NAMALWA (cell line): ENCODE data around the gene ITK.
"Not testable (repeated sequence)": the region's sequence is repeated elsewhere in the genome, so short reads cannot be mapped to it uniquely, and the experiment has no call there.

Experiments used
- DNase-seq: peaks from one replicate; pipeline ENCODE4 v3.0.0-alpha.2; 2015; ENCODE audit warnings: low spot score

The ITK gene

DNA sequence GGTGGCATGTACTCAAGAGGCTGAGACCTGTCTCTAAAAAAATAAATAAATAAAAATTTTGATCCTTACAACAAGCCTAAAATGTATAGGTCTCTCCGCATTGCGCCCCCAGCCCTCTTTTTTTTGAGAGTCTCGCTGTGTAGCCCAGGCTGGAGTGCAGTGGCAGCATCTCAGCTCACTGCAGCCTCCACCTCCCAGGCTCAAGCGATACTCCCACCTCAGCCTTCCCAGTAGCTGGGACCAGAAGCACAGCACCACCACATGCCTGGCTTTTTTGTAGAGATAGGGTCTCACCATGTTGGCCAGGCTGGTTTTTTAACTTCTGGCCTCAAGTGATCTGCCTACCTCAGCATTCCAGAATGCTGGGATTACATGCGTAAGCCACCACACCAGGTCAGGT lies 12.4 kb upstream of the ITK start:
- DNase-seq, result no peak

GRCh38 chr5:157172403-157172802 lies 8.2 kb upstream of the ITK start:
- peak; percentile 37 for DNase-seq

GRCh38 chr5:157175071-157175612 lies 5.5 kb upstream of the ITK start:
- DNase-seq, result no peak

DNA sequence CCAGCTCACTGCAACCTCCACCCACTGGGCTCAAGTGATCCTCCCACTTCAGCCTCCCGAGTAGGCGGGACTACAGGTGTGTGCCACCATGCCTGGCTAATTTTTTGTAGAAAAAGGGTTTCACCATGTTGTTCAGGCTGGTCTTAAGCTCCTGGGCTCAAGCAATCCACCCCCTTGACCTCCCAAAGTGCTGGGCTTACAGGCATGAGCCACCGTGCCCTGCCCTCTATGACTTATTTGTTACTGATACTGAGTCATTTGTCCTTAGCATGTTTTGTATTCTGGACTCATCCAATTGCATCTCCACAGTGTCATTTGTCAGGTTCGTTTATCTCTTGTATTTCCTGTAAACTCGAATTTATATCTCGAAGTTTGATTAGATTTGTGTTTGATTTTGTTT lies 2.7 kb upstream of the ITK start:
- no peak for DNase-seq

- DNase-seq, result no peak
Observed at GRCh38 chr5:157178966-157179365, 1.7 kb upstream of the ITK start.

- DNase-seq, result no peak
Observed at GRCh38 chr5:157182143-157182757, 1.6 kb downstream of the ITK start.

DNA sequence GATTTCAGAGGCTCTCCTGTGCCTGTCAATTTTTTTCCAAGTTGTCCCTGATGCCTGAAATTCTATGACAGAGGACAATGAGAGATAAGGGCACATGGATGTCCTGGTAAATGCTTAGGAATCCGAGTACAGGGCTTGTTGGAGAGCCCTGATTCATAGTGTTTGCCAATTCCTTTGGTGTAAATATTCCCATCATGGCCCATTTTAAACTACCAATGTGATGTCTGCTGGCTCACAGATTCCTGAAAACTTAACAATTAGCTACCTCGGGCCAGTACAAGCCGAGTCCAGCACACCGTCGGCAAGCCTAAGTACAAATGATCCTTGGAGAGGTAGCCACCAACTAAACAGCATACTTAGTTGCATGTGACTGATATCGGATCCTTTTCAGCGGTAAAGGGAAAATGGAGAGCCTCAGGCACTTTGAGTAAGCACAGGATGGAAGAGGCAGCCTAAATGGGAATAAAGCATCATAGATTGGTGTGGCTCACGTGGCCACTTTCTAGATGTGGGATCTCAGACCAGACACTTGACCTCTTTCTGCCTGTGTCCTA lies 3.6 kb downstream of the ITK start:
- no peak for DNase-seq

DNA sequence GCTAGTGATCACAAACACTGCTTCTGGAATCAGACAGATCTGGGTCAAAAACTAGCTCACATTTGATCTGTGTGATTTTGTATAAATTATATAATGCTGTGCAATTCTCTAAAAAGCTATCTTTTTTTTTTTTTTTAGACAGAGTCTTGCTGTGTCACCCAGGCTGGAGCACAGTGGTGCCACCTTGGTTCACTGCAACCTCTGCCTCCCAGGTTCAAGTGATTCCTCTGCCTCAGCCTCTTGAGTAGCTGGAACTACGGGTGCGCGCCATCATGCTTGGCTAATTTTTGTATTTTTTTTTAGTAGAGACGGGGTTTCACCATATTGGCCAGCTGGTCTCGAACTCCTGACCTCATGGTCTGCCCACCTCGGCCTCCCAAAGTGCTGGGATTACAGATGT lies 4.5 kb downstream of the ITK start:
- DNase-seq, result not testable (repeated sequence)

GRCh38 chr5:157186309-157187045 lies 5.8 kb downstream of the ITK start:
- DNase-seq, result no peak

DNA sequence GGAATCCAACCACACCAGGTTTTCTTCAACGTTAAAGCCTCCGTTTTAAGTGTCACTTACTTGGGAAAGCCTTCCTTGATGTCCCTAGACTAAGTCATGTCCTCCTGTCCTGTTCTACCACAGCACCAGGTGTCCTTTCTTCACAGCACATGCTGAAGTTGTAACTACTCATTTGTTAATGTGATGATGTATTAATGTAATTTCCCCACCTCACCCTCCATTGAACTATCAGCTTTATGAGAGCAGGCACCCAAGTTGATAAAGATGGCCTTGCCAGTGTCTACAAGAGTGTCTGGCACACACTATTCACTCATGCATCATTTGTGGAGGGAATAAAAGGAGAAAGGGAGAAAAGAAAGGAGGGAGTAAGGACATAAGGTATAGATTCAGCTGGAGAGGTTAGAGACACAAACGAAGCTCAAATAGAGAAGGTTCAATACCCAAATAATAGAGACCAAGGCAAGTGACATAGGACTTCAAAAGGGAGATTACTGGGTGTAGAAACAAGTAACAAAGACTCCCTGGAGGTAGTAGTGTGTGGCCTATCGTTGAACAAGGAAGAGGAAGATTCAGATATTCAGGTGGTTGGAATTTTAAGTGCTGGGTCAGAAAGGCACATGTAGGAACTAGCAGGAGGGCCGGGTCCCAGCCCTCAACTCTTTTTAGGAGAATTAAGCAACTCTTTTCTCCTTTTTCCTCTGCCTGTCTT lies 6.6 kb downstream of the ITK start:
- no peak for DNase-seq

DNA sequence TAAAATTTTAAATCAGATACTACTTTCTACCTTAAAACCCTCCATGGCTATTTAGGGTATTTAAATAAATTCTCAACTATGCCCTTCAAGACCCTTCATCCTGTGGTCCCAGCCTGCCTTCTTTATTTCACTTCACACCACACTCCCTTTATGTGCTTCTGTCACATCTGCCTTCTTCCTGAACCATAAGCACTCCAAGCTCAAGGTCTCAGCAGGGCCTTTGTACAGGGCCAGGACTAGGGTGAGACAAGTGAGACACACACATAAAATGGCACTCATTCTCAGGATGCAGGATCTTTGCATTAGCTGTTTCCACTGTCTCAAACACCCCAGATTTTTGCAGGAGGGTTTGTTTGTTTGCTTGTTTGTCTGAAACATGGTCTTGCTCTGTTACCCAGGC lies 7.6 kb downstream of the ITK start:
- no peak for DNase-seq

GRCh38 chr5:157189223-157189622 lies 8.6 kb downstream of the ITK start:
- no peak for DNase-seq

- DNase-seq, result no peak
Observed at GRCh38 chr5:157193699-157194424, 13.2 kb downstream of the ITK start.

- no peak for DNase-seq
Observed at GRCh38 chr5:157196045-157196444, 15.4 kb downstream of the ITK start.

- no peak for DNase-seq
Observed at GRCh38 chr5:157197086-157197485, 16.4 kb downstream of the ITK start.

GRCh38 chr5:157198277-157198986 lies 17.8 kb downstream of the ITK start:
- no peak for DNase-seq

GRCh38 chr5:157201857-157202256 lies 21.2 kb downstream of the ITK start:
- DNase-seq, result no peak

DNA sequence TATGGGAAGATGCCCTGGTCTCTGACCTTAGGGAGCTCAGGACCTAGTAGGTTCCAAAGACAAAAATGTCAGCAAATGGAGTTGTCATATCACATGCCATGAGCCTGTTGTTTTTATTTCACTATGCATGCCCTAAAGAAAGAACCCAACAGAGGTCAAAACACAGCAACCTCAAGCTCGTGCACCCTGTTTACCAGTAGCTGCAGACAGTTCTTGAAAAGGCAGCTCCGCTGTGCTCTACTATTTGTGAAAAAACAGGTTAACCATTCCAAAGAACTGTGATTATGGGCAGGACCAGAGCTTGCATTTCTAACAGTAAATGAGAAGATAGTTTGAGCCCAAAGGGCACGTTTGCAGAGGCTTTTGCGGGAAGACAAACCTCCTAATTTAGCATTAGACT lies 22.8 kb downstream of the ITK start:
- no peak for DNase-seq

DNA sequence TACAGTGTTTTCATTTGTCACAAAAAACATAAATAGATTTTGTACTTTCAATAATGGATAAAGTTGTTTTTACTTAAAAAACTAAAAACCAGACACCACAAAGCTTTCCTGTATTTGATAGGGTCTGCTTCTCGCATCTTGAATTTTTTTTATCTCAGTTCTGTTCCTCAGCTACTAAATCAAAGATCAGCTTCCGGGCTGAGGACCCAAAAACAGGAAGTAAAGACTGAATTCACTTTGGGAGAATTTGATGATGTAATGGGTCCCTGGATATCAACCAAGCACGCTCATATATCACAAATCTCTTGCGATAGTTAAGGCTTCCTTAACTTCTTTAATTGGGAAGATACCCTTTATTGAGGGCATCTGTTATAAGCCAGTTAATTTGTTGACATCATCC lies 24.1 kb downstream of the ITK start:
- DNase-seq, result peak; percentile 68

DNA sequence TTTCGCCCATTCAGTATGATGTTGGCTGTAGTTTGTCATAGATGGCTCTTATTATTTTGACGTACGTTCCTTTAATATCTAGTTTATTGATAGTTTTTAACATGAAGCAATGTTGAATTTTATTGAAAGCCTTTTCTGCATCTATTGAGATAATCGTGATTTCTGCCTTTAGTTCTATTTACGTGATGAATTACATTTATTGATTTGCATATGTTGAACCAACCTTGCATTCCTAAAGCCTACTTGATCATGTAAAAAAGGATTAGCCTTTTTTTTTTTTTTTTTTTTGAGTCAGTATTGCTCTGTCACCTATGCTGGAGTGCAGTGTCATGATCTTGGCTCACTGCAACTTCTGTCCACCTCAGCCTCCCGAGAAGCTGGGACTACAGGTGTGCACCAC lies 25.1 kb downstream of the ITK start:
- no peak for DNase-seq

DNA sequence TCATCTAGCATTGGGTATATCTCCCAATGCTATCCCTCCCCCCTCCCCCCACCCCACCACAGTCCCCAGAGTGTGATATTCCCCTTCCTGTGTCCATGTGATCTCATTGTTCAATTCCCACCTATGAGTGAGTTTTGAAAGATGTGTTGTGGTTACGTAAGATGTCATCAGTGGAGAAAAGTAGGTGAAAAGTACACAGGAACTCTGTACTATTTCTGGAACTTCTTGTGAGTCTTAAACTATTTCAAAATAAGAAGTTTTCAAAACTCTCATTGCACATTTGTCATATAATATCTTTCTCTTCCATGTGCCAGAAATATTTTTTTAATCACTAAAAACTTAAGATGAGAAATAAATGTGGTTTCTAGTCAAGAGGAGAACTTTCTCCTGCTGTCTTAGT lies 30.0 kb downstream of the ITK start:
- not testable (repeated sequence) for DNase-seq
